DMS 273 (cell line): Measurements from ENCODE around the gene C1D.
"Not testable (repeated sequence)": the region's sequence is repeated elsewhere in the genome, so short reads cannot be mapped to it uniquely, and the experiment has no call there.

Source experiments
- DNase-seq: peaks from one replicate; lab custom pipeline; 2025; ENCODE audit not compliant: unreplicated experiment; lab: John Stamatoyannopoulos, UW

C1D gene

DNA sequence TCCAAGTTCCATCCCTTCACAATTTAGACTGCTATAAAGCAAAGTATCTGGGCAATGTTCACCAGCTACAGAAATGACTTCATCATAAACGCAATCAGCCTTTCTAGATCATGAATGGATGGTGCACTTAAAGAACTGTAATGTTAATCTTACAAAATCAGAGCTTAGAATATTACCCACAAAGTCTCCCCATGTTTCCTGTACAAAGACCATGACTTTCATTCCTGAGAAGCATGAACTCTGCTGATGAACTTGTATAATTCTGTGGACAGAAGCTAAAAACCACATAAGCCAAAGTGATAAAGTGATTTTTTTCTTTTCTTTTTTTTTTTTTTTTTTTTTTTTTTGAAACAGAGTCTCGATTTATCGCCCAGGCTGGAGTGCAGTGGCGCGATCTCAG is 53.3 kb downstream of the C1D start:
- no peak for DNase-seq

DNA sequence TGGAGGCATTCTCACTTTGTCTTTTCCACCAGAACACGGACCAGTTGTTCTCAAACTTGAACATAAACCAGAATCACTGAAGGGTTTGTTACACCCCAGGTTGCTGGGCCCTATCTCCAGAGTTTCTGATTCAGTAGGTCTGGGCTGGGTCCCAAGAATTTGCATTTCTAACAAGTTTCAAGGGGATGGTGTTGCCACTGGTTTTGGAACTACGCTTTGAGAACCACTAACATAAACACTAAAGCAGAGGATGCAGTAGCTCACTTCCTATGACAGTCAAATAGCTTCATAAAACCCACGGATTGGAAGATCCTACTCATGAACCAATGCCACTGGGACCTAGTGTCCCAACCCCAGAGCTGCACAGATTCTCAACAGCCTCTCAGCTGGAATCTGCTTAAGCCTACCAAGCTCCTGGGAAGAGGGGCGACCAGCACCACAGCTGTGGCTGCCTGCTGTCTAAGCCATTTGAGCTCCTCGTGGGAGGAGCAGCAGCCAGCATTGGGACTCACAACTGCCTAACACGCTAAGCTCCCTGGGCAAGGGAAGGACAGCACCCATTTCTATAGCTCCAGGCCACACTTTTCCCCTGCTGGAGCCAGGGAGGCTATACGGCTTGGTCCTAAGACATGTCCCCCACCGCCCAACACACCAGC is 62.5 kb downstream of the C1D start:
- DNase-seq: no peak

DNA sequence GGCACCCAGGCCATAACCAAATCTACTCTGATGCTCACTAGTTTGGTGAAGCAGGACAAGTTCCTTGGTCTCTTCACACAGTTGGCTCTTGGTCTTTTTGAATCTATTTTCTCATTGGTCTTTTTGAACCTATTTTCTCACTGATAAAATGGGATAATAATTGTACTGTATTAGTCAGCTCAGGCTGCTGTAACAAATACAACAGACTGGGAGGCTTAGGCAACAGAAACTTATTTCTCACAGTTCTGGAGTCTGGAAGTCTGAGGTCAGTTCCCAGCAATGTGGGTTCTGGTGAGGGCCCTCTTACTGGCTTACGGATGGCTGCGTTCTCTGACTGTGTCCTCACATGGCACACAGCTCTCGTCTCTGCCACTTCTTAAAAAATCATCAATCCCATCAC is 63.5 kb downstream of the C1D start:
- no peak for DNase-seq

DNA sequence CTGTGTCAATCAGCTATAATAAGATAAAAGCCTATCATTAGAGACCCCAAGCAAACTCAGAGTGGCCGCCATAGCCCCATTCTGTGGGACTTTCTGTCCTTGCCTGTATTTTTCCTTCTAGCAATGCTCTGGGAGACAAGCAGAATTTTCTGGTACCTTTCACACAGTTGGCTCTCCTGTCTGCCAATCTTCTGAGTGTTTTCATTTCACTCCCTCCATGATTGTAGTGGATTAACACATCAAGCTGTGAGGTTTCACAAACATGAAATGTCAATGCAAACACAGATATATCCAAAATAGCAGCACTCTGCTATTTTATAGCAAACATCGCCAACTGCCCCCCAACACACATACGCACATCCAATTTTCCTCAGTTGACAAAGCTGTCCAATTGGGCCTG is 64.9 kb downstream of the C1D start:
- DNase-seq: no peak

DNA sequence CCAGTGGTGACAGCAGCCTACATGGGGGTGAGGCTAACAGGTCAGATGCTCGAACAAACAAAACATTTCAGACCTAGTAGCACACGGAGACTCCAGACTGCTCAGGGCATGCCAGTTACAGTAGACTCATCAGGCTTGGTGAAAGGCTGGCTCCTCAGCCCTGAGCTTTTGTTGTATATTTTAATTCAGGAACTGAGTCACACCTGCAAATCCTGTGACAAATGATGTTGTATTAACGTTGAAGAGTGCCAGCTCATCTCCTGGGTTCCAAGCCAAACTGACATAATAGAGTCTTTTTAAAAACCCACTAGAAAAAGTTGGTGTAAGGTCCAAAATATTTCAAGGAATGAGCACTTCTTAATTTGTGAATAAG is 65.3 kb downstream of the C1D start:
- no peak for DNase-seq

DNA sequence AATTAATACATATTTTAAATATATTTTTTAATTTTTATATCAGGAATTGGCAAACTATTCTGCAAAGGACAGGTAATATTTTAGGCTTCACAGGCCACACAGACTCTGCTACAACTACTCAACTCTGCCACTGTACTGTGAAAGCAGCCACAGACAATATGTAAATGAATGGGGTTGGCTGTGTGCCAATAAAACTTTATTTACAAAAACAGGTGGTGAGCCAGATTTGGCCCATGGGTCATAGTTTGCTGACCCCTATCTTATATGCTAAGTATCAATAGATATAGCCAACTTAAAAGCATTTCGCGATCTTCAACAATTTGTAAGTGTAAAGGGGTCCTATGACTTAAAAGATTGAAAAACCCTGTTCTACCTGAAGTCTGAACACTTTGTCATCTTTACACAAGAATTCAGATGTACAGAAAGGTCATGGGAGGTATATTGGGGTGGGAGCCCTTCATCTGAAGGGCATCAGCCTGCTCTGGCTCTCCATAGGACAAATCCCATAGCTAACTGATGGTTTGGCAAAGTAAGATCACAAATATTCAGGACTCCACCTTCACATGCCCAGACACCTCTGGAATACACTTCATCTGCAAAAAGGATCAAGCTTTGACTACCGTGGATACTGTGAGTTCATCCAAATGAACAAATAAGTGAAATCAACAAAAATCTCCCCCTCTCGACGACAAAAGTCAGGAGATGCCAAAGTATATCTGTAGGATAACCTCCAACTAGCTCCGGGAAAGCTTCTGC is 65.9 kb downstream of the C1D start:
- DNase-seq: peak; percentile 4

DNA sequence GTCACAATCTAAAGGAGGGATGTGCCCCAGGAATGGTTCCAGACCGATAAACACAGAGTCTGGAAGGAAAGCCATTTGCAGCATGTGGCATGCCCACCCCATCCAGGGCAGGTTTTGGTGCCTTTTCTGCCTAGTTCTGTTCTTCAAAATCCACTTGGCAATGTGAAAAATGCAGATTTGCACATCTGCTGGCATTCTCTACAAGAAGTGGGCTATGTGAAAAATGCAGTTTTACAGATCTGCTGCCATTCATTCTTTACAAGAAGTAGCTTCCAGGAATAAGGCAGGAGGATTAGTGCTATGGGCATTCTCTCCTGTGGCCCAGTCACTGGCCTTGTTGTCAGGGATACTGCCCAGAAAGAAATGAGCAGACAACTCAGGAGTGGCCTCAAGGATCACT is 68.1 kb downstream of the C1D start:
- no peak for DNase-seq

DNA sequence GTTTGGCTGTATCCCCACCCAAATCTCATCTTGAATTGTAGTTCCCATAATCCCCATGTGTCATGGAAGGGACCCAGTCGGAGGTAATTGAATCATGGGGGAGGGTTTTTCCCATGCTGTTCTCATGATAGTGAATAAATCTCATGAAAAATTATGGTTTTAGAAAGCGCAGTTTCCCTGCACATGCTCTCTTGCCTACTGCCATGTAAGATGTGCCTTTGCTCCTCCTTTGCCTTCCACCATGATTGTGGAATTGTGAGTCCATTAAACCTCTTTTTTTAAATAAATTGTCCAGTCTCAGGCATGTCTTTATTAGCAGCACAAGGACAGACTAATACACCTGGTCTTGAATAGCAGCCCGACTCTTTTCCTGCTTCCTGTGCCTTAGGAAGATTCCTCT is 68.7 kb downstream of the C1D start:
- not testable (repeated sequence) for DNase-seq

DNA sequence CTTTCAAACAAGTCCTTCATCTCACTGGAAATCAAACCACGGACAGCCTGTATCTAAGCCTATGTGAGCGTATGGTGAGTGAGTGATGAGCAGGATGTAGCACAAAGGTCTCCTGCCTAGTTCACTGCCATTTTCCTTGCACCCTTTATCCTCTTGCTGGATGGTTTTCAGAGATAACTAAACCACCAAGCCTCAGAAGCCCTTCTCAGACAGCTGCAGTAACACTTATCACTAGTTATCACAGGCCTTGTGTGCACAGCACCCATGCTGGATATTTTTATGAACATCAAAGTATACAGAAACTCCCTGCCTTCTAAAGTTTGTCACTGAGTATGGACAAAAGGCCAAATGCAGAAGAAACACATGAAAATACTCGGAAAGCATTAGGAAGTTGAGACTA is 69.5 kb downstream of the C1D start:
- DNase-seq: no peak

DNA sequence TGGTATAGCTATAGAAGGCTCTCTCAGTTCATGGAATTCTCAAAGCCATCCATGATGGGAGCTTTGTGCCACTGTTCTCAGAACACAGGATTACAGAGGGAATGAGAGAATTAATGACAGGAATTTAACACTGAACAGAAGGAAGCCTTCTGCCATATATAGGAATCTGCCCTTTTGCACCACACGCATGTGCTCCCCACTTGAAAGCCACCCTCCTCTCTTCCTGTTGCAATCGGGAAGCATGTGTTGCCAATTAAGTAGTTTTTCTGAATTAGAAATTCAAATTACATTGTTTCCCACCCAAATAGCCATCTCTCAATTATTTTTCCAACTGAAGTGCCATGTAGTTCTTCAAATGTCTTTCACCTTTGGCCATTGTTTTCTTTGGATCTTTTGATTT is 71.3 kb downstream of the C1D start:
- DNase-seq: no peak
